H1 (cell line): ENCODE measurements around the gene ACADSB. TPM values are rescaled to one million over a fixed set of nuclear protein-coding genes. Genes with fewer than 3 reads are reported as not detected.

Source experiments
- CTCF ChIP-seq, 3 experiments: IDR thresholded peaks; 1 replicate in 2 of 3; 2 replicates in 1 of 3; pipeline versions ENCODE4 v1.5.1 to v1.6.1; 2011; ENCODE audit warnings: low read length in 3 of 3, mild to moderate bottlenecking in 3 of 3, inconsistent platforms in 2 of 3, low read depth in 1 of 3, moderate library complexity in 1 of 3; ENCODE audit not compliant: insufficient read depth in 1 of 3; ENCODE audit errors: control extremely low read depth in 1 of 3
- RNF2 ChIP-seq: fragments of 200-900, 300-1000 bp; sonication (generic); IDR thresholded peaks from 2 replicates; pipeline ENCODE4 v1.7.1; 2016; ENCODE audit warnings: borderline replicate concordance, low read depth, mild to moderate bottlenecking, antibody characterized with exemption, low read length; ENCODE audit not compliant: poor library complexity, severe bottlenecking; ENCODE audit errors: missing control alignments
- TBP ChIP-seq: IDR thresholded peaks from 2 replicates; pipeline ENCODE4 v1.6.1; 2011; ENCODE audit warnings: low read depth, low read length, improper control_type of control experiment
- polyA plus RNA-seq, 7 experiments: library from polyadenylated mRNA; depleted of rRNA in 3 of 7; stranded (reverse) in 5 of 7; unstranded in 2 of 7; fragments of >200 nt in 5 of 7; fragments of 200-250 nt in 2 of 7; gene quantifications; 1 replicate in 5 of 7; 2 replicates in 1 of 7; 4 replicates in 1 of 7; pipeline versions ENCODE4 v1.2.1 to v1.2.3, GENCODE V29; 2011 to 2013; ENCODE audit warnings: missing spikeins in 2 of 7, mixed read lengths in 2 of 7
- total RNA-seq: library from RNA; stranded (reverse); fragmentation: NEBNext Ultra II Directional; extraction: Animal tissue kit (Norgen Biotek cat#: 25700); gene quantifications from 2 replicates; pipeline ENCODE4 v1.2.1, GENCODE V29; 2021

The ACADSB gene
- total and polyA plus RNA-seq, 2 of the 8 experiments (the other 6 are each of a cell fraction or from before 2014, with no cell fraction given), result 5.6 to 11.2 TPM

GRCh38 chr10:123068087-123068853 is 59.5 kb downstream of the ACADSB start (continued):
- no peak for TF ChIP-seq TBP
- no peak for TF ChIP-seq CTCF (IDR thresholded peaks at IDR 0.05; ENCODE audit: control extremely low read depth in 1 of 3, insufficient read depth in 1 of 3, low read depth in 1 of 3, low read length in 3 of 3)
- no peak for TF ChIP-seq RNF2
- TF ChIP-seq, all 59 proteins: peak for 0
